Islet of Langerhans (tissue), 1 donor: Measurements from ENCODE around the gene CCR6.
"Not testable (repeated sequence)": the region's sequence is repeated elsewhere in the genome, so short reads cannot be mapped to it uniquely, and the experiment has no call there.

Experiments
- FAIRE-seq: peaks from one replicate; lab custom pipeline; 2011; peaks lifted over from hg19 to GRCh38; lab: Jason Lieb, UNC

Gene CCR6

GRCh38 chr6:167145461-167145860, 22.6 kb downstream of the CCR6 start:
- FAIRE-seq: no peak

DNA sequence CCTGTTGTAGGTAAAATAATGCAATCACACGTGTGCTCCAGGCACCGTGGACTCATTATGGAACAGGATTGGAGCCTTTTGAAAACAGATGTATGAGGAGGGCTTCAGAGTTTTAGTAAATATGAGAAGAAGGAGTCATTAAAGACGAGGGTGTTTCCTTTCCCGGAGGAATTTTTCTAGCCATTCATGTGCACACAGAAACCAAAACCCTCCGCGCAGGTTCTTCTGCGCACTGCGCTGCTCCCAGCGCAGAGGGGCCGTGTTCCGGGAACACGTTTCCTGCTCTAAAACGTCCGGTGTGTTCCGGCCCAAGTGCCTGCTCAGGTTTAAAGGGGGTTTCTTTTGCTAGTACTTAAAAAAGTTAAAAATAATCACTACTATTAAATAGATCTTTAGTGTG, 23.2 kb downstream of the CCR6 start:
- no peak for FAIRE-seq

DNA sequence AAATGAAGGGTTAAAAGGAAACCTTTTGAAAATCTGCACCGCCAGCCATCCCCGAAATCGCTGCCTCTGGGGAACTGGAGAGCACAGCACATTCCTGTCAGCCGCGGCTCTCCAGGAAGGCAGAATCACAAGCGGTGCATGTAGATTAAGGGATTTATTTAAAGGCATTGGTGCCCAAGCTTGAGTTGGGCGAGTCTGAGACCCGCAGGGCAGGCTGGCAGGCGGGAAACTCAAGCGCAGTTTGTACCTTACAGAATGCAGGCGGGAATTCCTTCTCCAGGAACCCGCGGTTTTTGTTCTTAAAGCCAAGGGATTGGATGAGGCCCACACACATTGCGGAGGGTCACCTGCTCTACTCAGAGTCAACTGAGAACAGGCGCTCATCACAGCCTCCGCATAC, 24.1 kb downstream of the CCR6 start:
- FAIRE-seq: no peak

GRCh38 chr6:167148021-167148420, 25.1 kb downstream of the CCR6 start:
- no peak for FAIRE-seq

GRCh38 chr6:167148997-167149396, 26.1 kb downstream of the CCR6 start:
- no peak for FAIRE-seq

DNA sequence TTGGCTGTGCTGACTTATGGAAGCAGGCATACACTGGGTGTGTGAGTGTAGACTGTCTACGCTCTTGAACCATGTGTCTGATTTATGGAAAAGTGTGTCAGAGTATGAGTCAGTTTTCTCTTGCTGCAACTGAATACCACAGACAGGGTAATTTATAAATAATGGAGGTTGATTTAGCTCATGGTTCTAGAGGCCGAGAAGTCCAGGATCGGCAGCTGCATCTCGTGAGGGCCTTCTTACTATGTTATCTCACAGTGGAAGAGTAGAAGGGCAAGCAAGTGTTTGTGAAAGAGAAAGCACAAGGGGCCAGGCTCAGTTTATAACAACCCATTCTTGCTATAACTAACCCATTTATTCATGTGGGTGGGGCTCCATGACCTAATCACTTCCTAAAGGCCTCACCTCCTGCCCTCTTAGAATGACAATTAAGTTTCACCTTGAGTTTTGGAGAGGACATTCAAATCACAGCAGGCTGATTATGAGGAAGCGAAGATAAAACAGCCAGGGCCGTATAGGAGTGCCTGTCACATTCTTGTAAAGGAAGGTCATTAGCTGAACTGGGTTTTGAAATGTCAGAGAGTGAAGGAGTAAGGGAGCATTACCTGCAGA, 28.1 kb downstream of the CCR6 start:
- FAIRE-seq: no peak

GRCh38 chr6:167151648-167152047, 28.8 kb downstream of the CCR6 start:
- FAIRE-seq: no peak

GRCh38 chr6:167152862-167153261, 30.0 kb downstream of the CCR6 start:
- FAIRE-seq: no peak

DNA sequence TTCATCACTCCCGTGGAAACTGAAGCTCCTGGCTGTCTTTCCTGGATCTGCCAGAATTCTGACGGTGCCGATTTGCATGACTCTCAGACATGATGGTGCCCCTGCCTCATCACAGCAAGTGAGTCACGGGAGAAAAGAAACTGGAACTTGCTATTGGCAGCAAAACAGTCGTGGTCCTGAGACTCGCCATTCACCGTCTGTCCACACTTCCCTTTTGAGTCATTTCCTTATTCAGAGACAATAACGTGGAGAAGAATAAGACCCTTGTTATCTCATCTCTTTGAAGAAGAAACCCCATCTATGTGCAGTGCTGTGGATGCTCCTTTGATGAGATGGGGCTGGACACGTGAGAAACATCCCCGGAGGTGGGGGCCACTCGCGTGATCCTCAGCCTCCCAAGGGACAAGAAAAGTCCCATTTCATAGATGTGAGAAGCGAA, 30.6 kb downstream of the CCR6 start:
- FAIRE-seq: no peak

GRCh38 chr6:167154291-167154690, 31.4 kb downstream of the CCR6 start:
- no peak for FAIRE-seq

DNA sequence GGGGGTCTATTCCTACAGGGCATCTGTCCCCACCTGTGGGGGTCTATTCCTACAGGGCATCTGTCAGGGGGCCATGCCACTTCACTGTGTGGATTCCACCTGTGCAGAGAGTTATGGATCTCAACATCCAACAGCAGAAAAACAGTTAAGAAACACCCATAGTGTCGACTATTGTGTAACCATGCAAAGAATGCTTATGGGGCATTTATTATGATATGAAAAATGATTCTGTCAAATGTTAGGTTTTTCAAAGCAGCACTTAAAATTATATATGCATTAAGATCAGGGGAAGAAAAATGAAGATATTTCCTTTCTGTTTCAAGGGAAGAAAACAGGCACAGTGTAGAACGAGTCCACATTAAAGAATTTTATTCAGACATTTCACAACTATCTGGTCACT, 32.0 kb downstream of the CCR6 start:
- FAIRE-seq: no peak

- FAIRE-seq: no peak
Observed at GRCh38 chr6:167157414-167157813, 34.5 kb downstream of the CCR6 start.

DNA sequence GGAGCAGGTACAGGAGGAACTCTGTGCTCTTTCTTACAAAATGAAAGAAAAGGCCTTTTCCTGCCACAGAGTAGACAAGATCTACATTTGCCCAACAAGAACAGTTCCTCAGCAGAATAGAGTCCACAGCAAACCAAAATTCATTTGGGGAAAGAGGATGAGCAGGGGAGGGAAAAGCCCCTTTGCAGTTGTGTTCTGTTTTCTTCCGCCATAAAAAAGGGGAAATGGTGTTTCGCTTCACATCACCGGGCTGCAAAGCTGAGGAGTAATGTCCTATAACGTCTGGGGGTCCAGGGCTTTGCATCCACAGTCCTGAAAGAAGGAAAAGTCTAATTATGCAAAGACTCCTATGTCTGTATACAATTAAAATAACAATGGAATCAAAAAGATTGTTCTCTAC, 35.0 kb downstream of the CCR6 start, which contains the start of gene GPR31:
TSS of gene GPR31 (minus strand) at position 118 of the 400 bp plus-strand sequence. CDS start 149 bp downstream, outside the sequence.
- FAIRE-seq: no peak

GRCh38 chr6:167161851-167162467, 39.1 kb downstream of the CCR6 start:
- FAIRE-seq: no peak

GRCh38 chr6:167162591-167162990, 39.7 kb downstream of the CCR6 start:
- FAIRE-seq: no peak

DNA sequence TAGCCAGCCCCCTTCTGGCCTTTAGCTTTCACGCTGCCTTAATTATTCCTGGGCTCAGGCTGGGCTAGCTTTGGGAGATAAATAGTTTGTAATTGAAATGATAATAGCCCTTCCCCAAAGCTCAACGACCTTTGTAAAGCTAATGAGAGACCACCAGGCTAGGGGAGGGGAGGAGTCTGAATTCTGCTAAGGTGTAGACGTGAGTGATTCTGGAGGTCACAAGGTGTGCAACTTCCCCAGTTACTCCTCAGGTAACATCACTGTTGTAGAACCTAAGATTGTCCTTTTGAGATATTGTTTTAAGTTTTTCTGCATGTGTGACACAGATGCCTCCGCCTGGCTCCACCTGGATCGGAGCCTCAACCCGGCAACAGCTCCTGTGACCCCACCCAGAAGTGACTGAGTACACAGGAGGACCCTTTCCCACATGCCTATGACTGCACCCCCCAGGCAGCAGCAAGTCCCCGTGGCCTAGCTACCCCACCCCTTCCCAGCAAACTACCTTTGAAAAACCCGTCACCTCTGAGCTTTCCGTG, 40.6 kb downstream of the CCR6 start:
- no peak for FAIRE-seq

GRCh38 chr6:167164261-167164660, 41.4 kb downstream of the CCR6 start:
- no peak for FAIRE-seq

- FAIRE-seq: no peak
Observed at GRCh38 chr6:167165858-167166471, 43.1 kb downstream of the CCR6 start.

- not testable (repeated sequence) for FAIRE-seq
Observed at GRCh38 chr6:167167699-167168098, 44.8 kb downstream of the CCR6 start.

DNA sequence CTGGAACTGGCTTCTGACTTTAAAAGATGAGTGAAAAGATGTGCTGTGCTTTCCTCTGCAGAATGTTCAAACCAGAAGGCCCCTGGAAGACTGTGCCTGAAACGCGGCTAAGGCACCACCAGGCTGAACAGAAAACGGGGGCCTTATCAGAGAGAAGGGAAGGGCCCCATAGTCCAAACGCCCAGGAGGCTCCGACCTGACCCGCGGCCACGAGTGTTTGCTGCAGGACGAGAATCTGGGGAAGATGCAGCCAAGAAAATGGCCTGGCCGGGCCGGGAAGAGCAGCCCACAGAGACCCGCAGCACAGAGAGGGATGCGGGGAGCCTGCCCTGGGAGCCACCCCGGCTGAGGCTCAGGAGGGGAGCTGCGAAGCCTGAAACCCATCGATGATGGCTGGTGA, 45.4 kb downstream of the CCR6 start:
- FAIRE-seq: not testable (repeated sequence)

GRCh38 chr6:167169867-167170266, 47.0 kb downstream of the CCR6 start:
- FAIRE-seq: not testable (repeated sequence)

GRCh38 chr6:167171300-167171699, 48.4 kb downstream of the CCR6 start:
- not testable (repeated sequence) for FAIRE-seq

DNA sequence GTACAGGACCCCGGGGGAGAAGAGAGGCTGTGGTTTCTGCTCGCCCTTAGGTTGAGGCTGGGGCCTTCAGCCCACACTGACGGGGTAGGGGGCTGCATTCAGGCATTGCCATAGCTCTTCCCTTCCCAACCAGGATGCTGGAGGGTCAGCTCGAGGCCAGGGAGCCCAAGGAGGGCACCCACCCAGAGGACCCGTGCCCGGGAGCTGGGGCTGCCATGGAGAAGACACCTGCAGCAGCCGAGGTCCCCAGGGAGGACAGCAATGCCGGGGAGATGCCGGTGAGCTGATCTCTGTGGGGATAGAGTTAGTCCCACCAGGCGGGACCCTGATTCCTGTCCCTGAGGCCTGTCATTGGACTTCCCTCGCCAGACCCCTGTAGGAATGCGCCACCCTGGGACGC, 49.1 kb downstream of the CCR6 start:
- FAIRE-seq: not testable (repeated sequence)
